Loucy (cell line): Measurements from ENCODE around the gene YAP1.

Source experiments
- CTCF ChIP-seq: fragments of 200-600 bp; sonication (generic); conservative IDR thresholded peaks from 2 replicates; pipeline ENCODE4 v1.5.1; 2014; ENCODE audit warnings: mild to moderate bottlenecking, antibody characterized with exemption, low read length
- EZH2phosphoT487 ChIP-seq: fragments of 200-600 bp; IDR thresholded peaks from 2 replicates; pipeline ENCODE4 v1.6.1; 2018; ENCODE audit warnings: antibody characterized with exemption, mild to moderate bottlenecking, moderate library complexity, borderline replicate concordance

- TF ChIP-seq CTCF (no peak), EZH2phosphoT487 (no peak)
Observed at GRCh38 chr11:102144357-102145355, 34.4 kb downstream of the YAP1 start.
